HL-60 (cell line): ENCODE measurements around the gene MRPL42.

Source experiments
- DNase-seq, 2 experiments: peaks; one replicate each; pipeline ENCODE4 v3.0.0-alpha.2; 2010 to 2020; ENCODE audit warnings: low read depth in 1 of 2, low spot score in 1 of 2
- H3K27ac ChIP-seq: fragments of 250-450 bp; sonication (Bioruptor Pico); replicated peaks from 2 replicates; pipeline ENCODE4 v1.5.1; 2020; ENCODE audit warnings: mild to moderate bottlenecking, moderate library complexity
- H3K27me3 ChIP-seq: fragments of 250-450 bp; sonication (Bioruptor Pico); 2 replicates; pipeline ENCODE4 v1.5.1; 2021; ENCODE audit warnings: mild to moderate bottlenecking, moderate library complexity; ENCODE audit not compliant: insufficient read depth, poor library complexity, severe bottlenecking
- H3K4me3 ChIP-seq: replicated peaks from 2 replicates; pipeline ENCODE4 v1.5.1; 2011; ENCODE audit warnings: mild to moderate bottlenecking, control low read depth, low read length; ENCODE audit not compliant: insufficient read depth
- GABPA ChIP-seq: IDR thresholded peaks from 2 replicates; pipeline ENCODE4 v1.6.1; 2012; ENCODE audit warnings: low read depth
- POLR2AphosphoS5 ChIP-seq: IDR thresholded peaks from 2 replicates; pipeline ENCODE4 v1.6.1; 2012; ENCODE audit warnings: low read depth
- SPI1 ChIP-seq: IDR thresholded peaks from 2 replicates; pipeline ENCODE4 v1.6.1; 2012; ENCODE audit warnings: low read depth, mild to moderate bottlenecking, borderline replicate concordance
- TF ChIP-seq, protein P1 (sequence below): IDR thresholded peaks from one replicate; pipeline ENCODE4 v1.5.1; 2011; ENCODE audit warnings: low read length, control low read depth, inconsistent platforms; ENCODE audit not compliant: insufficient read depth
- TF ChIP-seq, protein P2 (sequence below): IDR thresholded peaks from 2 replicates; pipeline ENCODE4 v1.6.1; 2012; ENCODE audit warnings: low read depth; ENCODE audit not compliant: insufficient replicate concordance

The MRPL42 gene

DNA sequence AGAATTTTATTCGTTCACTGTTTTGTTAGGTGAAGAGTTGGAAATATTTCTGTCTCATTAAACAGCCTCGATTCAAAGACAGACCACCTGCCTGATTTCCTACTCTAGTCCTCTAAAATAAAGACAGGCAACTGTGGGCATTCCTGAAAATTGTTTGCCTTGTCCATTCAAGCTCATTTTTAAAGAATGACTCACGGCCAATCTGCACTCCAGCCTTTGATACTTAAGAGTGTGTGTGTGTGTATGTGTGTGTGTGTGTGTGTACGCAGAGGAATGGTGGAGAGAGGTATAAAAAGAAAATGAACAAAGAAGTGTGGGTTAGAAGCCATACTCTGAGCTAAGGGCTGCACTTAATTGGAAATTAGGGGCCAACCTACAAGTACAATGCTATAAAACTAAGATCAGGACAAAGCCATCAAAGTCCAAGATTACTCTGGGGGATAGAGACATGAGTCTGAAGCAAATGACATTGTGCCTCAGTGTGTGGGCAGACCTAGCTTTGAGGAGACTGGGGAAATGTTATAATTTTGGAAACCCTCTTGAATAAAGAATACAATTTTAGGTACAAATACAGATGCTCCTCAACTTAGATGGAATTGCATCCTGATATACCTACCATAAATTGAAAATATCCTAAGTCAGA, 59.6 kb downstream of the MRPL42 start:
- Histone ChIP-seq H3K27me3 (peaks cover 5% of the 10 kb centered on the region), H3K27ac (no peak overlapping the region), H3K4me3 (no peak overlapping the region)
- no peak for DNase-seq
- no peak for TF ChIP-seq GABPA
- TF ChIP-seq, protein P1, sequence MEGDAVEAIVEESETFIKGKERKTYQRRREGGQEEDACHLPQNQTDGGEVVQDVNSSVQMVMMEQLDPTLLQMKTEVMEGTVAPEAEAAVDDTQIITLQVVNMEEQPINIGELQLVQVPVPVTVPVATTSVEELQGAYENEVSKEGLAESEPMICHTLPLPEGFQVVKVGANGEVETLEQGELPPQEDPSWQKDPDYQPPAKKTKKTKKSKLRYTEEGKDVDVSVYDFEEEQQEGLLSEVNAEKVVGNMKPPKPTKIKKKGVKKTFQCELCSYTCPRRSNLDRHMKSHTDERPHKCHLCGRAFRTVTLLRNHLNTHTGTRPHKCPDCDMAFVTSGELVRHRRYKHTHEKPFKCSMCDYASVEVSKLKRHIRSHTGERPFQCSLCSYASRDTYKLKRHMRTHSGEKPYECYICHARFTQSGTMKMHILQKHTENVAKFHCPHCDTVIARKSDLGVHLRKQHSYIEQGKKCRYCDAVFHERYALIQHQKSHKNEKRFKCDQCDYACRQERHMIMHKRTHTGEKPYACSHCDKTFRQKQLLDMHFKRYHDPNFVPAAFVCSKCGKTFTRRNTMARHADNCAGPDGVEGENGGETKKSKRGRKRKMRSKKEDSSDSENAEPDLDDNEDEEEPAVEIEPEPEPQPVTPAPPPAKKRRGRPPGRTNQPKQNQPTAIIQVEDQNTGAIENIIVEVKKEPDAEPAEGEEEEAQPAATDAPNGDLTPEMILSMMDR = no peak
- TF ChIP-seq SPI1 = no peak
- TF ChIP-seq, protein P2, sequence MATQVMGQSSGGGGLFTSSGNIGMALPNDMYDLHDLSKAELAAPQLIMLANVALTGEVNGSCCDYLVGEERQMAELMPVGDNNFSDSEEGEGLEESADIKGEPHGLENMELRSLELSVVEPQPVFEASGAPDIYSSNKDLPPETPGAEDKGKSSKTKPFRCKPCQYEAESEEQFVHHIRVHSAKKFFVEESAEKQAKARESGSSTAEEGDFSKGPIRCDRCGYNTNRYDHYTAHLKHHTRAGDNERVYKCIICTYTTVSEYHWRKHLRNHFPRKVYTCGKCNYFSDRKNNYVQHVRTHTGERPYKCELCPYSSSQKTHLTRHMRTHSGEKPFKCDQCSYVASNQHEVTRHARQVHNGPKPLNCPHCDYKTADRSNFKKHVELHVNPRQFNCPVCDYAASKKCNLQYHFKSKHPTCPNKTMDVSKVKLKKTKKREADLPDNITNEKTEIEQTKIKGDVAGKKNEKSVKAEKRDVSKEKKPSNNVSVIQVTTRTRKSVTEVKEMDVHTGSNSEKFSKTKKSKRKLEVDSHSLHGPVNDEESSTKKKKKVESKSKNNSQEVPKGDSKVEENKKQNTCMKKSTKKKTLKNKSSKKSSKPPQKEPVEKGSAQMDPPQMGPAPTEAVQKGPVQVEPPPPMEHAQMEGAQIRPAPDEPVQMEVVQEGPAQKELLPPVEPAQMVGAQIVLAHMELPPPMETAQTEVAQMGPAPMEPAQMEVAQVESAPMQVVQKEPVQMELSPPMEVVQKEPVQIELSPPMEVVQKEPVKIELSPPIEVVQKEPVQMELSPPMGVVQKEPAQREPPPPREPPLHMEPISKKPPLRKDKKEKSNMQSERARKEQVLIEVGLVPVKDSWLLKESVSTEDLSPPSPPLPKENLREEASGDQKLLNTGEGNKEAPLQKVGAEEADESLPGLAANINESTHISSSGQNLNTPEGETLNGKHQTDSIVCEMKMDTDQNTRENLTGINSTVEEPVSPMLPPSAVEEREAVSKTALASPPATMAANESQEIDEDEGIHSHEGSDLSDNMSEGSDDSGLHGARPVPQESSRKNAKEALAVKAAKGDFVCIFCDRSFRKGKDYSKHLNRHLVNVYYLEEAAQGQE = no peak
- TF ChIP-seq POLR2AphosphoS5 = no peak

DNA sequence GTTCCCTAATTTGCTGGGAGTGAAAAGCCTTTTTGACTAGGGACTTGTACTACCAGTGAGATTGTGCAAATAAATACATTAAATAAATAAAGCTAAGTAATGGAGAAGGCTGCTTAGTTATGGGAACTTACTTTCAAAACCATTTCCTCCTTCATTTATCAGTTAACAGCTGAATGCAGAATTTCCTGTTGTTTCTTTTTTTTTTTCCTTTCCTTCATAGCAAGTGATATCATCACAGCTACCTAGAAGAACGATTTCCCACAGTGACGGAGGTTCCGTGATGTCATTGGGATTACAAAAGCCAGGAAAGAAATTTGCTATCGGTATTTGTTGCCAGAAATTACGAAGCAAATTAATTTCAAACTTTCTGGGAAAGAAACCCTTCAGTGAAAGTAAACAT, 63.0 kb downstream of the MRPL42 start:
- TF ChIP-seq, protein P1 = no peak
- TF ChIP-seq, protein P2 = no peak
- no peak for TF ChIP-seq POLR2AphosphoS5
- no peak for TF ChIP-seq SPI1
- TF ChIP-seq GABPA = no peak

DNA sequence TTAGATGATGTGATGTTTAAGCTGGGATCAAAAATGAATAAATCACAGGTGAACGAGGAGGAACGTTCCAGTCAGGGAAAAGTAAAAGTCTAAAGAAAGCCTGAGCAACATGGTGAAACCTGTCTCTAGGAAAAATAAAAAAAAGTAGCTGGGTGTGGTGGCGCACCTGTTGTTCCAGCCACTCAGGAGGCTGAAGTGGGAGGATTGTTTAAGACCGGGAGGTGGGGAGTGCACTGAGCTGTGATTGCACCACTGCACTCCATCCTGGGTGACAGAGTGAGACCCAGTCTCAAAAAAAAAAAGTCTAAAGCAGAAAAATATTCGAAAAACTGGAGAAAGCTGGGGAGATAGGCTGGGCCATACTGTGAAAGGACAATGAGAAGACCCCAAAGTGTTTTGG, 66.0 kb downstream of the MRPL42 start:
- H3K27me3 ChIP-seq = peaks cover 3% of the 10 kb centered on the region
- DNase-seq = no peak
- H3K4me3 ChIP-seq = no peak overlapping the region
- no peak for TF ChIP-seq POLR2AphosphoS5
- no peak for TF ChIP-seq SPI1
- TF ChIP-seq, protein P1 = no peak
- TF ChIP-seq, protein P2 = no peak
- TF ChIP-seq GABPA = no peak
- no peak overlapping the region for H3K27ac ChIP-seq

More for the DNA sequence above, 63.0 kb downstream of the MRPL42 start:
- H3K4me3 ChIP-seq = no peak overlapping the region
- no peaks in the 10 kb centered on the region for H3K27me3 ChIP-seq
- DNase-seq = no peak
- H3K27ac ChIP-seq = no peak overlapping the region
